GM12878 (cell line): ENCODE data around the gene PRKCI. TPM values are rescaled to one million over a fixed set of nuclear protein-coding genes. Genes with fewer than 3 reads are reported as not detected.
"Not testable (repeated sequence)": the region's sequence is repeated elsewhere in the genome, so short reads cannot be mapped to it uniquely, and the experiment has no call there.

Source experiments
- ATAC-seq: fragments of 200-7000 bp; cut with Tn5 transposase; 3 replicates; pipeline ENCODE4 v1.9.1; 2020; ENCODE audit warnings: mild to moderate bottlenecking, moderate library complexity
- BruUV-seq: library from RNA; stranded (reverse); fragments of 400-500 nt; replicated peaks from 2 replicates; lab custom pipeline; 2021; lab: Mats Ljungman, UMichigan
- CTCF ChIA-PET: fragments of 300-600 bp; sonication (Branson Sonifier 250); formaldehyde crosslinking; extraction: SDS; loops from one replicate; lab custom pipeline; 2021; ENCODE audit warnings: inconsistent platforms; lab: Yijun Ruan, JAX
- POLR2A ChIA-PET: fragments of 350-600 bp; formaldehyde crosslinking; extraction: SDS; loops from one replicate; lab custom pipeline; 2021; ENCODE audit warnings: inconsistent platforms; lab: Charles Lee
- RAD21 ChIA-PET: fragments of 300-600 bp; sonication (Branson Sonifier 250); formaldehyde crosslinking; loops from one replicate; lab custom pipeline; 2023; ENCODE audit warnings: antibody characterized with exemption; ENCODE audit not compliant: unreplicated experiment; lab: Charles Lee
- SMC1A ChIA-PET: fragments of 300-600 bp; sonication (Branson Sonifier 250); formaldehyde crosslinking; loops from one replicate; lab custom pipeline; 2023; ENCODE audit not compliant: unreplicated experiment, uncharacterized antibody; lab: Charles Lee
- DNase-seq: peaks from one replicate; pipeline ENCODE4 v3.0.0-alpha.2; 2011; ENCODE audit warnings: low read depth, low spot score
- FAIRE-seq: peaks from 3 replicates; lab custom pipeline; 2011; peaks lifted over from hg19 to GRCh38; lab: Jason Lieb, UNC
- H2AFZ ChIP-seq: 2 replicates; pipeline ENCODE4 v1.6.0; 2011; ENCODE audit warnings: low read depth, low read length, control low read depth; ENCODE audit not compliant: control insufficient read depth
- H3K27ac ChIP-seq: 2 replicates; pipeline ENCODE4 v1.5.1; 2011; ENCODE audit warnings: control low read depth; ENCODE audit not compliant: control insufficient read depth, insufficient read depth
- H3K27me3 ChIP-seq, 2 experiments: replicated peaks in 1 of 2; 2 replicates each; pipeline versions ENCODE4 v1.6.0 to v1.6.1; 2011; ENCODE audit warnings: low read length in 1 of 2; ENCODE audit not compliant: control insufficient read depth in 2 of 2, insufficient read depth in 2 of 2
- H3K36me3 ChIP-seq, 2 experiments: 2 replicates each; pipeline ENCODE4 v1.5.1; 2011; ENCODE audit warnings: low read length in 1 of 2; ENCODE audit not compliant: control insufficient read depth in 2 of 2, insufficient read depth in 2 of 2
- H3K4me1 ChIP-seq: 2 replicates; pipeline ENCODE4 v1.6.1; 2011; ENCODE audit warnings: mild to moderate bottlenecking, low read length, moderate library complexity, mixed read lengths; ENCODE audit not compliant: control insufficient read depth, insufficient read depth
- H3K4me2 ChIP-seq: 2 replicates; pipeline ENCODE4 v1.6.0; 2011; ENCODE audit warnings: control low read depth; ENCODE audit not compliant: control insufficient read depth, insufficient read depth
- H3K4me3 ChIP-seq: fragments of 200-600 bp; sonication (generic); 2 replicates; pipeline ENCODE4 v1.5.1; 2016
- H3K79me2 ChIP-seq: 2 replicates; pipeline ENCODE4 v1.6.0; 2011; ENCODE audit warnings: low read length; ENCODE audit not compliant: control insufficient read depth, insufficient read depth
- H3K9ac ChIP-seq: 2 replicates; pipeline ENCODE4 v1.8.0; 2011; ENCODE audit warnings: low read length, control low read depth, mixed read lengths; ENCODE audit not compliant: control insufficient read depth, insufficient read depth
- H3K9me3 ChIP-seq: replicated peaks from 3 replicates; pipeline ENCODE4 v1.5.1; 2011; ENCODE audit warnings: mild to moderate bottlenecking, low read length; ENCODE audit not compliant: control insufficient read depth, insufficient read depth
- H4K20me1 ChIP-seq: 2 replicates; pipeline ENCODE4 v1.6.0; 2011; ENCODE audit not compliant: control insufficient read depth, insufficient read depth
- ASH2L ChIP-seq: fragments of 300-600, 200-600 bp; sonication (generic); IDR thresholded peaks from 2 replicates; pipeline ENCODE4 v1.6.1; 2017; ENCODE audit warnings: low read depth, mild to moderate bottlenecking, borderline replicate concordance
- HDAC2 ChIP-seq: fragments of 200-600 bp; sonication (generic); IDR thresholded peaks from 2 replicates; pipeline ENCODE4 v1.6.1; 2017
- NFYB ChIP-seq: IDR thresholded peaks from 2 replicates; pipeline ENCODE4 v1.6.1; 2011; ENCODE audit warnings: low read depth, mild to moderate bottlenecking, low read length, improper control_type of control experiment, moderate library complexity; ENCODE audit not compliant: insufficient read depth
- POLR2A ChIP-seq: IDR thresholded peaks from 2 replicates; pipeline ENCODE4 v1.6.1; 2011; ENCODE audit warnings: low read depth, mild to moderate bottlenecking, low read length
- SMC3 ChIP-seq: IDR thresholded peaks from 2 replicates; pipeline ENCODE4 v1.6.1; 2011; ENCODE audit warnings: low read length, improper control_type of control experiment, borderline replicate concordance
- SPI1 ChIP-seq: IDR thresholded peaks from 2 replicates; pipeline ENCODE4 v1.6.1; 2011; ENCODE audit warnings: low read depth, mild to moderate bottlenecking, low read length, moderate library complexity, borderline replicate concordance; ENCODE audit not compliant: insufficient read depth
- SREBF2 ChIP-seq: IDR thresholded peaks from 2 replicates; pipeline ENCODE4 v1.6.1; 2012; ENCODE audit warnings: mild to moderate bottlenecking, low read length
- WGBS: methylation state at CpG from one replicate; pipeline ENCODE4 v1.1.6; 2016; ENCODE audit warnings: low lambda C conversion rate; ENCODE audit not compliant: insufficient replicate concordance, insufficient coverage; ENCODE audit errors: missing lambda C conversion rate; 5-methylcytosine and 5-hydroxymethylcytosine counted together
- in situ Hi-C: fragments of 300-500 bp; cut with MboI; formaldehyde crosslinking; loops from 9 replicates; pipeline ENCODE4 v1.14.3; 2018; ENCODE audit warnings: mixed read lengths
- intact Hi-C: fragments of 100-400 bp; cut with micrococcal nuclease; formaldehyde crosslinking; loops from one replicate; pipeline ENCODE4 v1.14.2; 2022; ENCODE audit not compliant: unreplicated experiment
- polyA plus RNA-seq, 11 experiments: library from polyadenylated mRNA; depleted of rRNA in 4 of 11; unstranded in 6 of 11; stranded (reverse) in 5 of 11; fragments of >200 nt; fragmentation: Nextera tagmentation in 4 of 11; fragmentation: Illumina TruSeq in 1 of 11; extraction: Ambion mirVana in 4 of 11; extraction: Trizol in 1 of 11; gene quantifications; 1 replicate in 1 of 11; 2 replicates in 10 of 11; pipeline versions ENCODE4 v1.2.1 to v1.2.3, GENCODE V29; 2011 to 2016; ENCODE audit warnings: inconsistent platforms in 2 of 11, missing spikeins in 2 of 11, low read depth in 1 of 11
- total RNA-seq, 4 experiments: library from RNA; depleted of rRNA in 3 of 4; stranded (reverse); fragments of >200 nt in 3 of 4; fragmentation: Illumina TruSeq in 1 of 4; extraction: Trizol in 1 of 4; gene quantifications; 2 replicates each; pipeline versions ENCODE4 v1.2.1 to v1.2.3, GENCODE V29; 2013 to 2021
- TF ChIP-seq, protein P1 (sequence below): fragments of 450-650 bp; IDR thresholded peaks from 2 replicates; pipeline ENCODE4 v1.6.1; 2017; ENCODE audit warnings: low read depth, mild to moderate bottlenecking, moderate library complexity
- TF ChIP-seq, protein P2 (sequence below): fragments of 450-650 bp; formaldehyde crosslinking; IDR thresholded peaks from 2 replicates; pipeline ENCODE4 v1.5.0; 2022; ENCODE audit warnings: mild to moderate bottlenecking, missing genetic modification characterization

Gene PRKCI
- total and polyA plus RNA-seq, 10 of the 15 experiments (the other 5 are each of a cell fraction or from before 2014, with no cell fraction given): 3.5 to 15.4 (median 11.8) TPM

DNA sequence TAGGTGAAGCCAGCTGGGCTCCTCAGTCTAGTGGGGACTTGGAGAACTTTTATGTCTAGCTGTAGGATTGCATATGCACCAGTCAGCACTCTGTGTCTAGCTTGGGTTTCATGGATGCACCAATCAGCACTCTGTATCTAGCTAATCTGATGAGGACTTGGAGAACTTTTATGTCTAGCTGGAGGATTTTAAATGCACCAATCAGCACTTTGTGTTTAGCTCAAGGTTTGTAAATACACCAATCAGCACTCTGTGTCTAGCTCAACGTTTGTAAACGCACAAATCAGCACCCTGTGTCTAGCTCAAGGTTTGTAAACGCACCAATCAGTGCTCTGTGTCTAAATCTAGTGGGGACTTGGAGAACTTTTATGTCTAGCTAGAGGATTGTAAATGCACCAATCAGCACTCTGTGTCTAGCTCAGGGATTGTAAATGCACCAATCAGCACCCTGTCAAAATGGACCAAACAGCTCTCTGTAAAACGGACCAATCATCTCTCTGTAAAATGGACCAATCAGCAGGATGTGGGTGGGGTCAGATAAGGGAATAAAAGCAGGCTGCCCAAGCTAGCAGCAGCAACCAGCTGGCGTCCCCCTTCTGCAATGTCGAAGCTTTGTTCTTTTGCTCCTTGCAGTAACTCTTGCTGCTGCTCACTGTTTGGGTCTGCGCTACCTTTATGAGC, 105.8 kb downstream of the PRKCI start:
- ATAC-seq, intact Hi-C loops, in situ Hi-C loops, H3K36me3 ChIP-seq, H3K79me2 ChIP-seq, H3K4me2 ChIP-seq, H2AFZ ChIP-seq, H3K4me1 ChIP-seq, H4K20me1 ChIP-seq, H3K9me3 ChIP-seq, H3K27me3 ChIP-seq, FAIRE-seq, DNase-seq, H3K9ac ChIP-seq, BruUV-seq, H3K4me3 ChIP-seq, H3K27ac ChIP-seq: not testable (repeated sequence)
- ChIA-PET CTCF (interaction anchor here (1.0 to 2.2 kb wide), 4 partner anchors 10 to 83 kb away, joined by 3 to 14 read pairs (median 4); partner anchors contain the start of gene SKIL), RAD21 (interaction anchor here (0.9 to 1.5 kb wide), 3 partner anchors 18 to 70 kb away, joined by 3 read pairs; no protein-coding TSS in a partner anchor), POLR2A (interaction anchor here (0.5 kb wide), 1 partner anchor 32 kb away, joined by 7 read pairs; no protein-coding TSS in a partner anchor), SMC1A (interaction anchor here (0.9 to 2.8 kb wide), 9 partner anchors 11 to 83 kb away, joined by 3 to 11 read pairs (median 5); no protein-coding TSS in a partner anchor)
- 61% methylated on average over 7 of the region's 7 CpGs for WGBS
- peak; percentile 57; the same call in 1 of the 2 replicates for TF ChIP-seq NFYB

DNA sequence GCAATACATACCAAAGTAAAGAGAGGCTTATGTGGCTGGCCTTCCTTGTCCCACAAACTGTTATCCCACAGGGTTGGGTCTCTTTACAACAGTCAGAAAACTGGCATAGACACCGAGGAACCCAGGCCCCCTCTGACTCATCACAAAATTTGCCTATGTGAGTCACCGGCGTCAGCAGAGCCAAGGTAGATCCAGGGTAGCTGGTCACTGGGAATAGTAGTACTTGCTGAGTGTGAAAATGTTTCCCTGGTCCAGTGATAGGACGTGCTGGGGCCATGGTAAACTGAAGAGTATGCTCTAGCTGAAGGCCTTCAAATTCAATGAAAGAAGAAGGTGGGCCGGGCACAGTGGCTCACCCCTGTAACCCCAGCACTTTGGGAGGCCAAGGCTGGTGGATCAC, 108.1 kb downstream of the PRKCI start:
- Histone ChIP-seq H3K4me2 (no peak overlapping the region), H3K4me3 (no peak overlapping the region), H2AFZ (no peak overlapping the region), H3K9ac (no peak overlapping the region), H3K9me3 (peaks cover 3% of the 10 kb centered on the region; the same call in 2 of the 3 replicates), H3K36me3 (no peaks in the 10 kb centered on the region), H3K79me2 (no peaks in the 10 kb centered on the region), H3K4me1 (0 out of 2 replicates have a peak, but pooled peaks cover 5% of the 10 kb centered on the region), H3K27ac (no peak overlapping the region), H4K20me1 (no peaks in the 10 kb centered on the region), H3K27me3 (no peaks in the 10 kb centered on the region)
- RAD21 ChIA-PET: interaction anchor here (0.5 to 0.7 kb wide), 2 partner anchors 34 to 296 kb away, joined by 3 to 4 read pairs; no protein-coding TSS in a partner anchor
- intact Hi-C loops: no loop called here
- SMC1A ChIA-PET: interaction anchor here (1.1 to 2.8 kb wide), 3 partner anchors 17 to 30 kb away, joined by 3 to 11 read pairs (median 5); no protein-coding TSS in a partner anchor
- 38% methylated on average over 5 of the region's 5 CpGs for WGBS
- no TSS peak for BruUV-seq
- FAIRE-seq (no peak), ATAC-seq (peak; percentile 44), DNase-seq (no peak)
- CTCF ChIA-PET: no interaction called here
- POLR2A ChIA-PET: no interaction called here
- in situ Hi-C loops: no loop called here
- TF ChIP-seq ASH2L: no peak
- no peak for TF ChIP-seq SPI1
- TF ChIP-seq SREBF2: no peak
- TF ChIP-seq, protein P1, sequence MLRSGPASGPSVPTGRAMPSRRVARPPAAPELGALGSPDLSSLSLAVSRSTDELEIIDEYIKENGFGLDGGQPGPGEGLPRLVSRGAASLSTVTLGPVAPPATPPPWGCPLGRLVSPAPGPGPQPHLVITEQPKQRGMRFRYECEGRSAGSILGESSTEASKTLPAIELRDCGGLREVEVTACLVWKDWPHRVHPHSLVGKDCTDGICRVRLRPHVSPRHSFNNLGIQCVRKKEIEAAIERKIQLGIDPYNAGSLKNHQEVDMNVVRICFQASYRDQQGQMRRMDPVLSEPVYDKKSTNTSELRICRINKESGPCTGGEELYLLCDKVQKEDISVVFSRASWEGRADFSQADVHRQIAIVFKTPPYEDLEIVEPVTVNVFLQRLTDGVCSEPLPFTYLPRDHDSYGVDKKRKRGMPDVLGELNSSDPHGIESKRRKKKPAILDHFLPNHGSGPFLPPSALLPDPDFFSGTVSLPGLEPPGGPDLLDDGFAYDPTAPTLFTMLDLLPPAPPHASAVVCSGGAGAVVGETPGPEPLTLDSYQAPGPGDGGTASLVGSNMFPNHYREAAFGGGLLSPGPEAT: no peak
- no peak for TF ChIP-seq HDAC2
- TF ChIP-seq SMC3: no peak
- TF ChIP-seq POLR2A: no peak
- TF ChIP-seq, protein P2, sequence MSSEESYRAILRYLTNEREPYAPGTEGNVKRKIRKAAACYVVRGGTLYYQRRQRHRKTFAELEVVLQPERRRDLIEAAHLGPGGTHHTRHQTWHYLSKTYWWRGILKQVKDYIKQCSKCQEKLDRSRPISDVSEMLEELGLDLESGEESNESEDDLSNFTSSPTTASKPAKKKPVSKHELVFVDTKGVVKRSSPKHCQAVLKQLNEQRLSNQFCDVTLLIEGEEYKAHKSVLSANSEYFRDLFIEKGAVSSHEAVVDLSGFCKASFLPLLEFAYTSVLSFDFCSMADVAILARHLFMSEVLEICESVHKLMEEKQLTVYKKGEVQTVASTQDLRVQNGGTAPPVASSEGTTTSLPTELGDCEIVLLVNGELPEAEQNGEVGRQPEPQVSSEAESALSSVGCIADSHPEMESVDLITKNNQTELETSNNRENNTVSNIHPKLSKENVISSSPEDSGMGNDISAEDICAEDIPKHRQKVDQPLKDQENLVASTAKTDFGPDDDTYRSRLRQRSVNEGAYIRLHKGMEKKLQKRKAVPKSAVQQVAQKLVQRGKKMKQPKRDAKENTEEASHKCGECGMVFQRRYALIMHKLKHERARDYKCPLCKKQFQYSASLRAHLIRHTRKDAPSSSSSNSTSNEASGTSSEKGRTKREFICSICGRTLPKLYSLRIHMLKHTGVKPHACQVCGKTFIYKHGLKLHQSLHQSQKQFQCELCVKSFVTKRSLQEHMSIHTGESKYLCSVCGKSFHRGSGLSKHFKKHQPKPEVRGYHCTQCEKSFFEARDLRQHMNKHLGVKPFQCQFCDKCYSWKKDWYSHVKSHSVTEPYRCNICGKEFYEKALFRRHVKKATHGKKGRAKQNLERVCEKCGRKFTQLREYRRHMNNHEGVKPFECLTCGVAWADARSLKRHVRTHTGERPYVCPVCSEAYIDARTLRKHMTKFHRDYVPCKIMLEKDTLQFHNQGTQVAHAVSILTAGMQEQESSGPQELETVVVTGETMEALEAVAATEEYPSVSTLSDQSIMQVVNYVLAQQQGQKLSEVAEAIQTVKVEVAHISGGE (CRISPR knock-in tag): no peak
